RWPE1 (cell line): ENCODE measurements around the gene TMEM190.
A peak's percentile ranks its signal among the peaks of the same experiment; 100 is the strongest.

Experiments used
- CTCF ChIA-PET: fragments of 350-600 bp; sonication (Branson Sonifier 250); formaldehyde crosslinking; extraction: SDS; loops from one replicate; lab custom pipeline; 2021; lab: Yijun Ruan, JAX
- POLR2A ChIA-PET: fragments of 400-600 bp; formaldehyde crosslinking; extraction: SDS; loops from one replicate; lab custom pipeline; 2020; ENCODE audit warnings: antibody characterized with exemption; ENCODE audit not compliant: low non-redundant PET; lab: Yijun Ruan, JAX
- DNase-seq: peaks from one replicate; pipeline ENCODE4 v3.0.0; 2012; ENCODE audit warnings: low spot score
- H3K27ac ChIP-seq: fragments of 450-650 bp; 2 replicates; pipeline ENCODE4 v1.5.1; 2017
- CTCF ChIP-seq: fragments of 450-650 bp; conservative IDR thresholded peaks from 2 replicates; pipeline ENCODE4 v1.5.1; 2017; ENCODE audit warnings: low read depth, mild to moderate bottlenecking

Gene TMEM190

GRCh38 chr19:55345101-55345817 lies 31.4 kb upstream of the TMEM190 start:
- ChIA-PET POLR2A (no interaction called here), CTCF (interaction anchor here (0.6 kb wide), 1 partner anchor 44 kb away, joined by 3 read pairs; no protein-coding TSS in a partner anchor)
- DNase-seq = no peak
- TF ChIP-seq CTCF = no peak
- H3K27ac ChIP-seq = peak overlapping the region; percentile 97

GRCh38 chr19:55345818-55346724 lies 30.6 kb upstream of the TMEM190 start:
- ChIA-PET CTCF (interaction anchor here (0.6 kb wide), 1 partner anchor 45 kb away, joined by 3 read pairs; no protein-coding TSS in a partner anchor), POLR2A (interaction anchor here (0.9 kb wide), 1 partner anchor 41 kb away, joined by 3 read pairs; no protein-coding TSS in a partner anchor)
- DNase-seq = no peak
- peak overlapping the region; percentile 97 for H3K27ac ChIP-seq
- TF ChIP-seq CTCF = no peak

GRCh38 chr19:55346725-55347441 lies 29.7 kb upstream of the TMEM190 start:
- CTCF ChIA-PET = interaction anchor here (0.7 kb wide), 1 partner anchor 40 kb away, joined by 4 read pairs; no protein-coding TSS in a partner anchor
- no peak for TF ChIP-seq CTCF
- POLR2A ChIA-PET = interaction anchor here (0.9 kb wide), 1 partner anchor 41 kb away, joined by 3 read pairs; no protein-coding TSS in a partner anchor
- DNase-seq = no peak
- peak overlapping the region; percentile 97 for H3K27ac ChIP-seq

GRCh38 chr19:55347442-55348009 lies 29.1 kb upstream of the TMEM190 start:
- CTCF ChIA-PET = interaction anchor here (0.5 to 1.1 kb wide), 3 partner anchors 11 to 186 kb away, joined by 3 to 4 read pairs (median 3); no protein-coding TSS in a partner anchor

GRCh38 chr19:55348317-55349034 lies 28.1 kb upstream of the TMEM190 start:
- peak overlapping the region; percentile 97 for H3K27ac ChIP-seq
- POLR2A ChIA-PET = no interaction called here
- DNase-seq = no peak
- CTCF ChIA-PET = interaction anchor here (0.5 to 1.1 kb wide), 2 partner anchors 12 to 187 kb away, joined by 3 read pairs; no protein-coding TSS in a partner anchor
- TF ChIP-seq CTCF = no peak

More at GRCh38 chr19:55347442-55348009, 29.1 kb upstream of the TMEM190 start:
- POLR2A ChIA-PET = no interaction called here
- TF ChIP-seq CTCF = no peak
- H3K27ac ChIP-seq = peak overlapping the region; percentile 97
- no peak for DNase-seq
